Thoracic aorta (tissue), 2 donors: ENCODE results near the gene CYBC1. TPM values are rescaled to one million over a fixed set of nuclear protein-coding genes. Genes with fewer than 3 reads are reported as not detected.

ENCODE experiments used
- ATAC-seq: fragments of 150-250 bp; one replicate; pipeline ENCODE4 v1.8.0; 2017; ENCODE audit warnings: low read depth; ENCODE audit not compliant: insufficient number of reproducible peaks, low FRiP score
- DNase-seq: peaks from one replicate; pipeline ENCODE4 v3.0.0-alpha.2; 2020; ENCODE audit warnings: low spot score
- H3K27ac ChIP-seq, 2 donors: fragments of 200-600 bp; sonication (generic); 1 replicate in 1 of 2; 2 replicates in 1 of 2; pipeline ENCODE4 v1.5.1; 2016; ENCODE audit warnings: mild to moderate bottlenecking in 2 of 2, moderate library complexity in 2 of 2
- H3K27me3 ChIP-seq: fragments of 200-600 bp; sonication (generic); replicated peaks from 2 replicates; pipeline ENCODE4 v1.6.0; 2016; ENCODE audit warnings: mild to moderate bottlenecking; ENCODE audit not compliant: insufficient read depth
- H3K36me3 ChIP-seq: fragments of 200-600 bp; sonication (generic); one replicate; pipeline ENCODE4 v1.5.1; 2016
- H3K4me1 ChIP-seq, 2 donors: fragments of 200-600 bp; sonication (generic); 1 replicate in 1 of 2; 2 replicates in 1 of 2; pipeline versions ENCODE4 v1.5.1 to v1.6.0; 2016; ENCODE audit warnings: low read depth in 2 of 2, mild to moderate bottlenecking in 1 of 2; ENCODE audit not compliant: control insufficient read depth in 1 of 2
- H3K4me3 ChIP-seq: fragments of 200-600 bp; sonication (generic); 2 replicates; pipeline ENCODE4 v1.5.1; 2016; ENCODE audit warnings: mild to moderate bottlenecking
- H3K9me3 ChIP-seq: fragments of 200-600 bp; sonication (generic); 2 replicates; pipeline ENCODE4 v1.5.1; 2016
- CTCF ChIP-seq: fragments of 200-600 bp; sonication (generic); IDR thresholded peaks from one replicate; pipeline ENCODE4 v1.5.1; 2019; ENCODE audit warnings: antibody characterized with exemption
- total RNA-seq, 2 donors: library from RNA; depleted of rRNA; stranded (reverse); fragments of >200 nt; gene quantifications; one replicate each; pipeline versions ENCODE4 v1.1.0 to v1.2.3, GENCODE V29; 2016

Gene CYBC1
- total RNA-seq, 2 donors from 2014 or later: 84.6 to 178 TPM

- TF ChIP-seq CTCF: no peak
- no peak overlapping the region for H3K4me3 ChIP-seq
- no peak overlapping the region for H3K27ac ChIP-seq
- peaks cover 3 to 13% of the 10 kb centered on the region in 2 donors for H3K4me1 ChIP-seq
- H3K9me3 ChIP-seq: no peaks in the 10 kb centered on the region
- no peaks in the 10 kb centered on the region for H3K27me3 ChIP-seq
- no peak for ATAC-seq
- no peak for DNase-seq
- H3K36me3 ChIP-seq: peaks cover 10% of the 10 kb centered on the region
Measured at GRCh38 chr17:82399041-82399441, 51.5 kb downstream of the CYBC1 start.

- Histone ChIP-seq H3K36me3 (peaks cover 3% of the 10 kb centered on the region), H3K27ac (no peak overlapping the region)
Measured at GRCh38 chr17:82397449-82398335, 52.9 kb downstream of the CYBC1 start.

GRCh38 chr17:82396601-82397435 is 53.7 kb downstream of the CYBC1 start:
- no peak for ATAC-seq
- Histone ChIP-seq H3K4me1 (peaks cover 3 to 13% of the 10 kb centered on the region in 2 donors), H3K4me3 (no peak overlapping the region), H3K27me3 (no peaks in the 10 kb centered on the region), H3K9me3 (no peaks in the 10 kb centered on the region), H3K27ac (no peak overlapping the region), H3K36me3 (peaks cover under 1% of the 10 kb centered on the region)
- no peak for TF ChIP-seq CTCF
- DNase-seq: no peak

More at GRCh38 chr17:82397449-82398335, 52.9 kb downstream of the CYBC1 start:
- TF ChIP-seq CTCF: no peak
- Histone ChIP-seq H3K9me3 (no peaks in the 10 kb centered on the region), H3K4me1 (peaks cover 3 to 13% of the 10 kb centered on the region in 2 donors), H3K4me3 (no peak overlapping the region), H3K27me3 (no peaks in the 10 kb centered on the region)
- ATAC-seq (no peak), DNase-seq (no peak)

- Histone ChIP-seq H3K27me3 (no peaks in the 10 kb centered on the region), H3K4me3 (no peak overlapping the region), H3K9me3 (no peaks in the 10 kb centered on the region), H3K27ac (no peak overlapping the region), H3K4me1 (peaks cover 0 to 8% of the 10 kb centered on the region in 2 donors), H3K36me3 (no peaks in the 10 kb centered on the region)
- no peak for TF ChIP-seq CTCF
- no peak for DNase-seq
- ATAC-seq: no peak
Measured at GRCh38 chr17:82394278-82394677, 56.3 kb downstream of the CYBC1 start.

GRCh38 chr17:82392941-82393340 is 57.6 kb downstream of the CYBC1 start:
- DNase-seq: no peak
- no peaks in the 10 kb centered on the region for H3K4me1 ChIP-seq
- no peaks in the 10 kb centered on the region for H3K27me3 ChIP-seq
- no peaks in the 10 kb centered on the region for H3K36me3 ChIP-seq
- H3K4me3 ChIP-seq: no peak overlapping the region
- TF ChIP-seq CTCF: no peak
- no peaks in the 10 kb centered on the region for H3K9me3 ChIP-seq
- no peak for ATAC-seq
- no peak overlapping the region for H3K27ac ChIP-seq
